ENCODE data around the gene MYH4.

- TF ChIP-seq CTCF (IDR thresholded peaks at IDR 0.05) (no peak), SP1 (CRISPR knock-in tag; conservative IDR thresholded peaks at IDR 0.05) (no peak), AFF4 (CRISPR knock-in tag; IDR thresholded peaks at IDR 0.05; ENCODE audit: borderline replicate concordance) (no peak)
These were observed 6.0 kb downstream of the MYH4 start for GRCh38 chr17:10463402-10463801.

All from WTC11 (cell line).